Stimulated activated CD8-positive, alpha-beta memory T cell treated with anti-CD3 and anti-CD28 coated beads, Interleukin-2, amount 100 ng/mL, for 1 hour (primary cell): ENCODE results near the gene SLC25A38.

Experiments
- DNase-seq, 2 donors: peaks; one replicate each; pipeline ENCODE4 v3.0.0-alpha.2; 2020; ENCODE audit warnings: low read depth in 2 of 2

Gene SLC25A38

GRCh38 chr3:39376959-39377634 is 6.1 kb upstream of the SLC25A38 start:
- no peak for DNase-seq

GRCh38 chr3:39378088-39378487 is 5.1 kb upstream of the SLC25A38 start:
- peak in 1 of 2 donors; percentile 43 for DNase-seq

DNA sequence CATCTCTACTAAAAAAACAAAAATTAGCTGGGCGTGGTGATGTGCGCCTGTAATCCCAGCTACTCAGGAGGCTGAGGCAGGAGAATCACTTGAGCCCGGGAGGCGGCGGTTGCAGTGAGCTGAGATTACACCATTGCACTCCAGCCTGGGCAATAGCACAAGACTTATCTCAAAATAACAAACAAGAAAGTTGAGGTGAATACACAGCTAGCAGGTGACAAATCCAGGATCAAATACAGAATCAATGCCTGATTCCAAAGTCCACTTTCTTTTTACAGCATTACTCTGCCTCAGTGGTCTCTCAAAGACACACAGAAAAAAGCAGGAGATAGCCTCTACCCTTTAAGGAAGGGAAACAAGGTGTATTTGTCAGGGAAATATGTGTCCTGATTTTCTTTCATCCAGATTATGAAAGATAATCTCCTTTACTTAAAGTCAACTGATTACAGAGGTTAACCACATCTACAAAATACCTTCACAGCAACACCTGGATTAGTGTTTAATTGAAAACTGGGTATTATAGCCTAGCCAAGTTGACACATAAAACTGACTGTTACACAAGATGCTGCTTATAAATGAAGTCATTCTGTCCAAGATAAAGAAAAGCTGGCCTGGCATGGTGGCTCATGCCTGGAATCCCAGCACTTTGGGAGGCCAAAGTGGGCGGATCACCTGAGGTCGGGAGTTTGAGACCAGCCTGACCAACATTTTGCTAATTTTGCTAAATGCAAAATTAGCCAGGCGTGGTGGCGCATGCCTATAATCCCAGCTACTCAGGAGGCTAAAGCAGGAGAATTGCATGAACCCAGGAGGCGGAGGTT is 4.0 kb upstream of the SLC25A38 start:
- DNase-seq = no peak

DNA sequence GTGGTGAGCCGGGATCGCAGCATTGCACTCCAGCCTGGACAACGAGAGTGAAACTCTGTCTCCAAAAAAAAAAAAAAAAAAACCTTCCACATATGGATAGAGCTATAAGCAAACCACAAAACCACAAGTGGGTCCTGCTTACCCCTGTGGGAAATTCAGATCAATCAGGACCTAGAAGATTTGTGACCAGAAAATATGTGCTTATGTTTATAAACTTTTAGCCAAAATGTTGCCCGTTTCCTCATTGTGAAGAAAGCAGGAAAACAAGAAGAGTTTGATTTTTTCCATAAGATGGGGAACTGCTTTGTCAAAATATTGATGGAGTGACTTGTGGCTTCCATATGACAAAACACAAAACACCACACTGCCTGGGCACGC is 3.4 kb upstream of the SLC25A38 start:
- no peak for DNase-seq

- DNase-seq = no peak
Measured at GRCh38 chr3:39381432-39381831, 1.7 kb upstream of the SLC25A38 start.

- DNase-seq = peak; percentile 85 to 92
Measured at GRCh38 chr3:39383881-39384664, 903 bp downstream of the SLC25A38 start.

DNA sequence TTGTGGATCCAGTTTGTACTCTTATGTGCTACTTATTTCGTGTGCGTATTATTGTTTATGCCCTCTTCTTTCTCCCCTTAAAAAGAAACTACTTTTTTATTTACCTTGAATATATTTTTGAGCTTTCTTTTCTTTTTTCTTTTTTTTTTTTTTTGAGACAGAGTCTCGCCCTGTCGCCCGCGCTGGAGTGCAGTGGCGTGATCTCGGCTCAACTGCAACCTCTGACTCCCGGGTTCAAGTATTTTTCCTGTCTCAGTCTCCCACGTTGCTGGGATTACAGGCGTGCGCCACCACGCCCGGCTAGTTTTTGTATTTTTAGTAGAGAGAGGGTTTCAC is 1.5 kb downstream of the SLC25A38 start:
- no peak for DNase-seq

DNA sequence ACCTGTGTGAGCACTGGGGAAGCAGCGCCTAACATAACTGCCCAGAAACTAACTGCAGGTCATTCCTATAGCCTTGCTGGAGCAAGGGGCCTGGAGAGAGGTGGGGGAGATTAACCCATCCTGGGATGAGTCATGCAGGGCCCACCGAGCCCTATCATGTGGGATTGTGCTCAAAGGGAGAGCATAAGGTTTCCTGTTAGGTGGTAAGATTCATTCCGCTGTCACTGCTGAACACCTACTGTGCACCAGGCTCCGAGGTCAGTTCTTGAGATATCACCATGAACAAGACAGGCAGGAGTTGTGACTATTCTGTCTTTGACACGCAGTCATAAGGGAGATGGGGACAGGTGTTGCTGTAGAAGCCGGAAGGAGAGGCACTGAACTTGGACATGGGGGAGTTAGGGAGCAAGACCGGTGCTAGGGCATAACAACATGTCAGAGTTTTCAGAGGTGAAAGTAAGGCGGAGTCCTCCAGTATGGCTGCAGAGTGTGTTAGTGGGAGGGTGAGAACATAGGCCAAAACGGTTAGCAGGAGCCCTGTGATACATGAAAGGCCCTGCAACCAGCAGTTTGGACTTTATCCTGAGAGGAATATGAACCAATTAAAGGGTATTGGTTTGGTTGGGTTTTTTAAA is 2.4 kb downstream of the SLC25A38 start:
- DNase-seq = no peak

- DNase-seq = no peak
Measured at GRCh38 chr3:39386318-39386717, 3.1 kb downstream of the SLC25A38 start.

DNA sequence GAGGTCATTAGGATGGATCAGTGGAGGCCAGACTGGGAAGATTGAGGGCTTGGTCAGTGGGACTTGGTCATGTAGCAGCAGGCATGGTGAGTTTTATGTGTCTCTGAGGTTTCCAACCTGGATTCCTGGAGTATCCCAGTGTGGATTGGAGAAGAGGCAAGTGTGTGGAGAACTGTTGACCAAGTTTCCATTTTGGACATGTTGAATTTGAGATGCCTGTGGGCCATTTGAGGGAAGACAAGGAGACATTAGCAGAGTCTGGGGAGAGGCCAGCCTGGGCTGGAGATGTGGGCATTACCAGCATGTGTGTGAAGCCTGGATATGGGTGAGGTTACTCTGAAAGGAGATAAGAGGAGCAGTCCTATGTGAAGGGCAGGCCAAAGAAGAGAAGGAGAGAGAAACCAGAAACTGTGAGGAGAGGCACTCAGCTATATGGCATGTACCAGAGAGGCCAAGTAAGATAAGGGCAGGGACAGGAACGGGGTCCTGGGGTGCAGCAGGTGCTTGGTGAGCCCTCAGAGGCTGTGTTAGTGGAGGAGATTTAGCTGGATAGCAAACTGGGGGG is 4.3 kb downstream of the SLC25A38 start:
- no peak for DNase-seq

DNA sequence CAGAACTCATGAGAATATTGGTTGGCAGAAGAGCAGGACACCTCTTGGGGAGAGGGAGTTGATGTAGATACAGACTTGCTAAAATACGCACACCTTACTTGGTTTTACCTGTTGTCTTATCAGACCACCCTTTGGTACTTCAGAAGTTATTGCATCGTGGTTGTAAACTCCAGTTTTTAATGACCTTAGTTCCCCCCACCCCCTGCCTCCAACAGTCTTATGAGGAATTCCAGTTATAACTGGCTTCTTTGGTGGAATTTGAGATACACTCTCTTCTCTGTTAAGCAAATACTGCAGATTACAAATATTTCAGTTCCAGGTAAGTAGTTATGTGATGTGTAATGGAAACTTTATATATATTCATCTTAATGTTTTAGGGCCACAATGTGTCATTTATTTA is 5.0 kb downstream of the SLC25A38 start:
- no peak for DNase-seq

DNA sequence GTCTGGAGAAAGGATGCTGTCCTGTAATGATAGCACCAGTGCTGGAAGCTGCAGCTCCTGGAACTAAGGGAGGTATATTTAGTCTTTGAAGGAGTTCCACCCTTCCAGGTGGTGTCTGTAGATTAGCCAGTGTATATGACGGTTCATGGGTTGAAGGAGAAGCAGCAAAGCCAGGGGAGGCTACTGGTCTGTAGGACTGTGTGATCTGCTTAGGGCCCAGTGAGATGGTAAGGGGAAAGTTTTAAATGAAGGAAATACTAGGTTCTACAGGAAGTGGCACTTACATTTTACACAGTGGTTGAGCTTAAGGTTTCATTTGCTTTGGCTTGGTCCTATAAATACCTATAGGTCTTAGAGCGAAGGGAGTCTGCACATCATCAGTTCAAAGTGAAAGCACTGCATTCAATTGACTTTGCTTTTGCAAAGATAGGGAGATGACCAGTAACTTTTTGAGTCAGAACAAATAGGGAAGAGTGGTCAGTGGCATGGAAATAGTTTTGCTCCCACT is 5.6 kb downstream of the SLC25A38 start:
- DNase-seq = no peak

DNA sequence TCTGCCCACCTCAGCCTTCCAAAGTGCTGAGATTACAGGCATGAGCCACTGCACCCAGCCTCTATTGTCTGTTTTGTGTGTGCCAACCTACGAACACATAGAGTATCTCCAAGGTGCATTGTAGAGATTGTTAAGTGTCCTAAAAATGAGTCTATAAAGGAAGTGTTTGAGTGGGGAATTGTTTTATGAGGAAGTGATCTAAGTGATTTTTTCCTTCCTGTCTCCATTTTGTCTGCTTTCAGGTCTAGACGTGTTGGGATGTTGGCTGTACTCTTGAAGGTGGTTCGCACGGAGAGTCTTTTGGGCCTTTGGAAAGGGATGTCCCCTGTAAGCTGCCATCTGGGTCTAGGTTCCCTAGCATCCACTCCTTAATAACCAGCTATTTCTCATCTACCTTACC is 7.0 kb downstream of the SLC25A38 start:
- no peak for DNase-seq

- no peak for DNase-seq
Measured at GRCh38 chr3:39396690-39397089, 13.5 kb downstream of the SLC25A38 start.

- DNase-seq = no peak
Measured at GRCh38 chr3:39398700-39399099, 15.5 kb downstream of the SLC25A38 start.

GRCh38 chr3:39401983-39402382 is 18.8 kb downstream of the SLC25A38 start:
- no peak for DNase-seq

- no peak for DNase-seq
Measured at GRCh38 chr3:39404943-39405686, 21.9 kb downstream of the SLC25A38 start.

GRCh38 chr3:39405687-39406367 is 22.7 kb downstream of the SLC25A38 start:
- DNase-seq = no peak

DNA sequence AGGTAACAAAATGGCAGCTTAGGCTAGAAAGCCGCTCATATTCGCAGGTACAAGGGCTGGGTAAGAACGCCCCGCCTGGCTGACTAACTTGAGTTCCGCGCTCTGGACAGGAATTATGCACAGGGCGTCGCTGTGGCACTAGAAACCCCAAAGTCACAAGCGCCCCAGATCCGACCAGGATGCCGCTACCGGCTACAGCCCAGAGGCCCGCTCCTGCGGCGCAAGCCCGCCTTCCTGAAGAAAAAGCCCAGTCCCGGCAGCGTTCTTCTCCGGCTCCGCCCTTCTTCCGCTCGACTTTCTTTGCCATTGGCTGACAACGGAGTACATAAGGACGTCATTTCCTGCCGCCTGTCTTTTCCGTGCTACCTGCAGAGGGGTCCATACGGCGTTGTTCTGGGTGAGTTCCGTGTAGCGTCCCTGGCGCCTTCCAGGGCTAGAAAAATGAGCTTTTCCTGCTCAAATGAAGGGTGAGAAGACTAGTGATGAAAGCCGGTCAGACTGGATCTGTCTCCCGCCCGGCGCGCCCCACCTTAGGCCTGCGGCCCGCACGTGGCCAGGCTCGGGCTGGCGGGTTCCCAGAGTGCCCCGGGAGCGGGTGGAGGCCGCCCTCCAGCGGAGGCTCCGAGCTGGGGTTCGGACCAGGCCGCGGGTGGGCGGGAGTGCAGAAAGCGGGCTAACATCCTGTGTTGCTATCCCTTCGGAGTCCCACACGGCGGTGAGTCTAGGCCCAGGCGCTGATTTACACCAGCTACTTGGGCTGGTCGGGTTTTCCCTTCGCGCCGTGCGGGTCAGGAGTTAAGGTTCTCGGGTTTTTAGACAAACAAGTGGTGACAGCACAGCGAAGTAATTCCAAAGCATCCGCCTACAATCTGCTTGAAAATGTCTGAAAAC is 23.4 kb downstream of the SLC25A38 start, which contains the start of gene RPSA:
TSS of gene RPSA (plus strand) at position 353 of the 891 bp plus-strand sequence. CDS start 934 bp downstream, outside the sequence.
- peak; percentile 84 to 89 for DNase-seq
